ENCODE data around the gene RAB40A.

RAB40A gene

GRCh38 chrX:103524747-103525146 is 5.5 kb upstream of the RAB40A start:
- TF ChIP-seq CTCF (IDR thresholded peaks at IDR 0.05; ENCODE audit: low read depth, low read length): no peak

GRCh38 chrX:103523605-103524004 is 4.3 kb upstream of the RAB40A start:
- no peak overlapping the region for H3K4me3 ChIP-seq (ENCODE audit: low read depth, low read length)
- TF ChIP-seq CTCF (IDR thresholded peaks at IDR 0.05; ENCODE audit: low read depth, low read length): no peak

More at GRCh38 chrX:103524747-103525146, 5.5 kb upstream of the RAB40A start:
- H3K4me3 ChIP-seq (ENCODE audit: low read depth, low read length): no peak overlapping the region

GRCh38 chrX:103520386-103520785 is 1.1 kb upstream of the RAB40A start:
- no peak overlapping the region for H3K4me3 ChIP-seq (ENCODE audit: low read depth, low read length)
- TF ChIP-seq CTCF (IDR thresholded peaks at IDR 0.05; ENCODE audit: low read depth, low read length): no peak

- TF ChIP-seq CTCF (IDR thresholded peaks at IDR 0.05; ENCODE audit: low read depth, low read length): no peak
- no peak overlapping the region for H3K4me3 ChIP-seq (ENCODE audit: low read depth, low read length)
Observed at GRCh38 chrX:103518571-103518970, 718 bp downstream of the RAB40A start.

- H3K4me3 ChIP-seq (ENCODE audit: low read depth, low read length): no peak overlapping the region
- TF ChIP-seq CTCF (IDR thresholded peaks at IDR 0.05; ENCODE audit: low read depth, low read length): no peak
Observed at GRCh38 chrX:103517246-103517645, 2.0 kb downstream of the RAB40A start.

- no peak overlapping the region for H3K4me3 ChIP-seq (ENCODE audit: low read depth, low read length)
- no peak for TF ChIP-seq CTCF (IDR thresholded peaks at IDR 0.05; ENCODE audit: low read depth, low read length)
Observed at GRCh38 chrX:103513476-103514108, 5.7 kb downstream of the RAB40A start.

GRCh38 chrX:103513067-103513466 is 6.2 kb downstream of the RAB40A start:
- TF ChIP-seq CTCF (IDR thresholded peaks at IDR 0.05; ENCODE audit: low read depth, low read length): no peak
- H3K4me3 ChIP-seq (ENCODE audit: low read depth, low read length): no peak overlapping the region

Measured in WI38 (cell line).